ENCODE data around the gene KLHL26.

Gene KLHL26

GRCh38 chr19:18612772-18613588, 23.8 kb upstream of the KLHL26 start, which contains the start of gene TMEM59L:
Gene TMEM59L (plus strand): TSS chr19:18612870. CDS start chr19:18612959, 89 bp downstream.
- DNase-seq (ENCODE audit: extremely low read depth, low read depth), result no peak
- no peak for TF ChIP-seq CTCF (IDR thresholded peaks at IDR 0.05; ENCODE audit: low read depth, low read length)

- no peak for DNase-seq (ENCODE audit: extremely low read depth, low read depth)
- no peak for TF ChIP-seq CTCF (IDR thresholded peaks at IDR 0.05; ENCODE audit: low read depth, low read length)
Observed at GRCh38 chr19:18613589-18614234, 23.1 kb upstream of the KLHL26 start.

GRCh38 chr19:18616023-18616422, 20.8 kb upstream of the KLHL26 start:
- no peak for DNase-seq (ENCODE audit: extremely low read depth, low read depth)
- no peak for TF ChIP-seq CTCF (IDR thresholded peaks at IDR 0.05; ENCODE audit: low read depth, low read length)

- no peak for DNase-seq (ENCODE audit: extremely low read depth, low read depth)
- no peak for TF ChIP-seq CTCF (IDR thresholded peaks at IDR 0.05; ENCODE audit: low read depth, low read length)
Observed at GRCh38 chr19:18617562-18617961, 19.3 kb upstream of the KLHL26 start.

GRCh38 chr19:18618236-18618635, 18.6 kb upstream of the KLHL26 start:
- TF ChIP-seq CTCF (IDR thresholded peaks at IDR 0.05; ENCODE audit: low read depth, low read length), result no peak
- DNase-seq (ENCODE audit: extremely low read depth, low read depth), result no peak

- DNase-seq (ENCODE audit: extremely low read depth, low read depth), result no peak
- no peak for TF ChIP-seq CTCF (IDR thresholded peaks at IDR 0.05; ENCODE audit: low read depth, low read length)
Observed at GRCh38 chr19:18620311-18620710, 16.5 kb upstream of the KLHL26 start.

GRCh38 chr19:18620902-18621301, 15.9 kb upstream of the KLHL26 start:
- DNase-seq (ENCODE audit: extremely low read depth, low read depth), result no peak
- no peak for TF ChIP-seq CTCF (IDR thresholded peaks at IDR 0.05; ENCODE audit: low read depth, low read length)

Data from AG09319 (cell line).